Tibial nerve (tissue), 4 donors: ENCODE measurements around the gene ZNF688. TPM values are rescaled to one million over a fixed set of nuclear protein-coding genes. Genes with fewer than 3 reads are reported as not detected.

Experiments used
- DNase-seq, 2 donors: peaks; one replicate each; pipeline ENCODE4 v3.0.0-alpha.2; 2019; ENCODE audit warnings: low spot score in 2 of 2
- H3K27ac ChIP-seq, 4 donors: fragments of 200-600 bp; sonication (generic) in 3 of 4; one replicate each; pipeline ENCODE4 v1.5.1; 2017 to 2019; ENCODE audit warnings: mild to moderate bottlenecking in 1 of 4
- H3K27me3 ChIP-seq, 2 donors: fragments of 200-600 bp; sonication (generic) in 1 of 2; one replicate each; pipeline versions ENCODE4 v1.5.1 to v1.6.0; 2017 to 2019
- H3K36me3 ChIP-seq, 3 donors: fragments of 200-600 bp; sonication (generic); one replicate each; pipeline ENCODE4 v1.5.1; 2018 to 2019
- H3K4me1 ChIP-seq, 4 donors: fragments of 200-600 bp; sonication (generic) in 3 of 4; one replicate each; pipeline ENCODE4 v1.5.1; 2017 to 2019
- H3K4me3 ChIP-seq, 4 donors: fragments of 200-600 bp; sonication (generic) in 3 of 4; one replicate each; pipeline ENCODE4 v1.5.1; 2017 to 2019; ENCODE audit warnings: mild to moderate bottlenecking in 1 of 4, moderate library complexity in 1 of 4
- H3K9me3 ChIP-seq, 4 donors: fragments of 200-600 bp; sonication (generic) in 3 of 4; one replicate each; pipeline ENCODE4 v1.5.1; 2017 to 2019
- EP300 ChIP-seq, 2 donors: sonication (generic); formaldehyde crosslinking; IDR thresholded peaks; one replicate each; pipeline ENCODE4 v1.6.1; 2017; ENCODE audit warnings: antibody characterized with exemption in 2 of 2, mild to moderate bottlenecking in 1 of 2
- POLR2A ChIP-seq, 2 donors: fragments of 450-650 bp; IDR thresholded peaks; one replicate each; pipeline ENCODE4 v1.6.1; 2017; ENCODE audit warnings: antibody characterized with exemption in 2 of 2, mild to moderate bottlenecking in 2 of 2, moderate library complexity in 2 of 2
- WGBS, 2 donors: methylation state at CpG; one replicate each; pipeline ENCODE4 v1.1.5; 2018; 5-methylcytosine and 5-hydroxymethylcytosine counted together
- total RNA-seq, 4 donors: library from RNA; depleted of rRNA; stranded (reverse); fragments of >200 nt; gene quantifications; one replicate each; pipeline ENCODE4 v1.1.0, GENCODE V29; 2016
- TF ChIP-seq, protein P1 (sequence below), 5 experiments: fragments of 200-600 bp in 3 of 5; fragments of 450-650 bp in 2 of 5; sonication (generic) in 3 of 5; IDR thresholded peaks; one replicate each; pipeline ENCODE4 v1.5.1; 2016 to 2019; ENCODE audit warnings: antibody characterized with exemption in 5 of 5, mild to moderate bottlenecking in 3 of 5, moderate library complexity in 2 of 5

Gene ZNF688
- total RNA-seq, 4 donors from 2014 or later = 15.7 to 28.6 (median 22.9) TPM

DNA sequence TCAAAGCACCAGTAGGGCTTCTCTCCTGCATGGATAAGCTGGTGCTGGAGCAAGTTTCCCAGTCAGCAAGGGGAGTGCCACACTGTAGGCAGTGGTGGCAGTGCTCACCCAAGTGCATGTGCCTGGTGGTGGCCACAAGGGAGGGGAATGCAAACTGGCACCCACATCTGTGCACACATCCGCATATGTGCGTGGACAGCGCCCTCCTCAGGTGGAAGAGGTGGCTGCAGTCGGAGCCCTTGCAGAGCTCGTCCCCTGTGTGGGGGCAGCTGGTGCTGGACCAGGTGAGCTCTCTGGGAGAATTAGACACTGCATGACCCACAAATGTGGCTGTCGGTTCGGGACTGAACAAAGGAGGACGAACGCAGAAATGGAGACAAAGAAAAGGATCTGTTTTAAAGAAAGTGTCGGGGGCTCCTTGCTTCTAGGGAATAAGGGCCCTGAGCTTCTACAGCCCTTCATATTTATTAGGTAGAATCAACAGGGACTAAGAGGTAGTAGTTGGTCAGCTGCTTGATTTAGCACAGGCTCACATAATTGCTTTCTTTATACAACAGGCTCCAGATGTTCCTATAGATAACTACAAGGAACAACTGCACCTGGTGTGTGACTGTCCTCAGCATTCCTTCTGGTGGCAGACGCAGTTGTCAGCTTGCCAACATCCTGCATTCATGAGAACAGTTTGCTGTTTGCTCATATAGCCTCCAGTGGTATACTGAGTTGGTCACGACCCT is 44.0 kb upstream of the ZNF688 start:
- Histone ChIP-seq H3K4me1 (peaks cover 0 to 6% (median 0%) of the 10 kb centered on the region in 4 donors), H3K9me3 (no peaks in the 10 kb centered on the region), H3K27me3 (no peaks in the 10 kb centered on the region), H3K36me3 (no peaks in the 10 kb centered on the region), H3K27ac (no peak overlapping the region), H3K4me3 (no peak overlapping the region)
- WGBS, 2 donors = 34 to 51% methylated on average over 12 of the region's 12 CpGs
- TF ChIP-seq, protein P1, sequence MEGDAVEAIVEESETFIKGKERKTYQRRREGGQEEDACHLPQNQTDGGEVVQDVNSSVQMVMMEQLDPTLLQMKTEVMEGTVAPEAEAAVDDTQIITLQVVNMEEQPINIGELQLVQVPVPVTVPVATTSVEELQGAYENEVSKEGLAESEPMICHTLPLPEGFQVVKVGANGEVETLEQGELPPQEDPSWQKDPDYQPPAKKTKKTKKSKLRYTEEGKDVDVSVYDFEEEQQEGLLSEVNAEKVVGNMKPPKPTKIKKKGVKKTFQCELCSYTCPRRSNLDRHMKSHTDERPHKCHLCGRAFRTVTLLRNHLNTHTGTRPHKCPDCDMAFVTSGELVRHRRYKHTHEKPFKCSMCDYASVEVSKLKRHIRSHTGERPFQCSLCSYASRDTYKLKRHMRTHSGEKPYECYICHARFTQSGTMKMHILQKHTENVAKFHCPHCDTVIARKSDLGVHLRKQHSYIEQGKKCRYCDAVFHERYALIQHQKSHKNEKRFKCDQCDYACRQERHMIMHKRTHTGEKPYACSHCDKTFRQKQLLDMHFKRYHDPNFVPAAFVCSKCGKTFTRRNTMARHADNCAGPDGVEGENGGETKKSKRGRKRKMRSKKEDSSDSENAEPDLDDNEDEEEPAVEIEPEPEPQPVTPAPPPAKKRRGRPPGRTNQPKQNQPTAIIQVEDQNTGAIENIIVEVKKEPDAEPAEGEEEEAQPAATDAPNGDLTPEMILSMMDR (IDR thresholded peaks at IDR 0.05) = peak in 3 of 5 experiments; percentile 10 to 37 (median 34)
- TF ChIP-seq EP300 (IDR thresholded peaks at IDR 0.05) = no peak
- TF ChIP-seq POLR2A (IDR thresholded peaks at IDR 0.05) = no peak
- DNase-seq = peak in 1 of 2 donors; percentile 28

DNA sequence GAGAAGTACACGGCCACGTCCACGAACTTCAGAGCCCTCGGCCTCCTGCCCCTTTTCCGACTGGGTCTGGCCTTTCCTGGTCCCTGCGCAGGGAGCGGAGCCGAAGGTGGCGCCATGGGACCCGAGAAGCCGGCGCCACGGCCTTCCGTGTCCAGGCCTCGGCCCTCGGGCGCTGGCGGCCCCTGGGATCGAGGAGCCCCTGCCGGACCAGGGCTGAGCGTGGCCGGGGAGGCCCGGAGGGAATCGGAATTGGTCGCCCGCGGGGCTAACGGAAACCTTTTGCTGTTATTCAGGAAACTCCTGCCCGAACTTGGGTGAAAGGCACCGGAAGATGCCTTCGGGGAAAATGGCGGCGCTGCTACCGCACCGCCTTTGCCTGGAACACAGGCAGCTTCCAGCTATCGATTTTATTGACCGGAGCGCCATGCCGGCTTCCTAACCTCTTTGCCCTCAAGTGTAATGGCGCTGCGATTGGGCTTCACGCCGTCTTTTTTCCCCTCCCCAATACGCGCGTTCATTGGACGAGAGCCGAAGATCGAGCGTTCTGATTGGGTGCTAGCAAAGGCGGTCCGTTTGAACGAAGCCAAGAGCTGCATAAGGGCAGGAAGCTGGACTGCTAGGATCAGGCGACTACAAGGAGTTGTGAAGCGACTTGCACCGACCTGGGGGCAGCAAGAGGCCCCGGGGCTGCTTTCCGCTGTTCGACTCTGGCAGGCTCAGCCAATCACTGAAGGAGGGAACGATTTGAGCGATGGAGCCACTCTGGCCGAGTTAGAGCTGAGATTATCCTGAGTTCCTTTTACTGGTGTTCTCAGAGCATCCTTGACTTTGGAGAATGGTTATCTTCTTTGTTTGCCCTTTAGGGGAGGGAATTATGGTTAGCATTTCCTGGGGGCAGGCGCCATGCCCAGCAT is 38.7 kb upstream of the ZNF688 start, which contains the start of gene ZNF689:
Gene ZNF689 (minus strand): TSS at position 464 of the 914 bp plus-strand sequence. CDS start 348 bp downstream, at position 116.
- WGBS, 2 donors = 0 to 2% methylated on average over 40 to 49 of the region's 63 CpGs
- Histone ChIP-seq H3K27ac (peak within 1 kb of the TSS; percentile 65 to 93 (median 90)), H3K27me3 (no peaks in the 10 kb centered on the region), H3K9me3 (no peaks in the 10 kb centered on the region), H3K4me3 (peak within 1 kb of the TSS; percentile 78 to 85 (median 85)), H3K36me3 (peaks cover 0 to 33% (median 0%) of the 10 kb centered on the region in 3 donors), H3K4me1 (peaks cover 0 to 21% (median 4%) of the 10 kb centered on the region in 4 donors)
- TF ChIP-seq EP300 (IDR thresholded peaks at IDR 0.05) (peak in 1 of 2 donors; percentile 82), POLR2A (IDR thresholded peaks at IDR 0.05) (peak in 1 of 2 donors; percentile 34)
- TF ChIP-seq, protein P1 (IDR thresholded peaks at IDR 0.05) = peak in 1 of 5 experiments; percentile 46
- peak; percentile 92 to 99 for DNase-seq

DNA sequence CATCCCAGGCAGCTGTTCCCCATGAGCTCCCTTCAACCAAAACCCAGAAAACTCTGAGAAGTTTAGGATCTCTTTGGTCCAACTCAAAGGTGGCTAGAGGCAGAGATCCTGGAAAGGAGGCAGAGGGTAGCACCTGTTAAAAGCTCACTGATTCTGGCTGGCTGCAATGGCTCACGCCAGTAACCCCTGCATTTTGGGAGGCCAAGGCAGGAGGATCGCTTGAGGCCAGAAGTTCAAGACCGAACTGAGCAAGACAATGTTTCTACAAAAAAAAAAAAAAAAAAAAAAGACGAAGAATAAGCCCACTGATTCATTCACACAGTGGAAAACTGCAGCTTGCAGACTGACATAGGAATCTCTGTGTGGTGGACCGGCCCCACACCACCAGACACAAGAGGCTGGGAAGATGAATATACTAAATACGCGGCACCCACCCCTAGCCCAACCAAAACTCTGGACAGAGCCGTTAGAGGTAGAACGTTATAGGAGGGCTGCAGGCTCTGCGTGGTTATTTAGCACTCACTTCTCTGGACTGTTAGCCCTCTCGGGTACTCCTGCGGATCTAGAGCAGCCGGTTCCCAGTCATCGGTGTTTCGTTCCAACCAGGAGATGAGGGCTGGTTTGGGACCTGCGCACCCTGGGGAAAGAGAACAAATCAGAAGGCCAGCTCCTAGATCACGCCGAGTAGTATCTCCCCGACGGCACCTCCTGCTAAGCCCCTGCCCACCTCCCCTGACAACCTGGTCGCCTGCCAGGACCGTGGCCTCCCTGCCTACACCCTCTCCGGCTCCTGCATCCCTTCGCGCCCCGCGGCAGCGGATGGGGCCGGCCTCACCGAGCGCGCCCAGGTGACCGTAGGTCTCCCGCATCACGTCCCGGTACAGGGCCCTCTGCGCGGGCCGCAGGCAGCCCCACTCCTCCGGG is 37.8 kb upstream of the ZNF688 start:
- DNase-seq = peak in 1 of 2 donors; percentile 14
- H3K36me3 ChIP-seq = peaks cover 0 to 42% (median 8%) of the 10 kb centered on the region in 3 donors
- TF ChIP-seq, protein P1 (IDR thresholded peaks at IDR 0.05) = no peak
- TF ChIP-seq POLR2A (IDR thresholded peaks at IDR 0.05) = no peak
- no peaks in the 10 kb centered on the region for H3K9me3 ChIP-seq
- WGBS, 2 donors = 9 to 11% methylated on average over 25 to 30 of the region's 40 CpGs
- H3K4me1 ChIP-seq = peaks cover 0 to 21% (median 4%) of the 10 kb centered on the region in 4 donors
- H3K27me3 ChIP-seq = no peaks in the 10 kb centered on the region
- H3K4me3 ChIP-seq = peak overlapping the region; percentile 78 to 85 (median 85)
- peak overlapping the region; percentile 65 to 93 (median 90) for H3K27ac ChIP-seq

DNA sequence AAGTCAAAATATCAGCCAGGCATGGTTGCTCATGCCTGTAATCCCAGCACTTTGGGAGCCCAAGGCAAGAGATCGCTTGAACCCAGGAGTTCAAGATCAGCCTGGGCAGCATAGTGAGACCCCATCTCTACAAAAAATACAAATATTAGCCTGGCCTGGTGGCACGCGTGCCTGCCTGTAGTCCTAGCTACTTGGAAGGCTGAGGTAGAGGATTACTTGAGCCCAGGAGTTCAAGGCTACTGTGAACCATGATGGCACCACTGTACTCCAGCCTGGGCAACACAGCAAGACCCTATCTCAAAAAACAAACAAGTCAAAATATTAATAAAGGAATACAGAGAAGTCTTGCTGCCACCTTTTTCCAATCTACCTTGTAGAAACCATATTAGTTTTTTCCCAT is 34.5 kb upstream of the ZNF688 start:
- DNase-seq = no peak
- Histone ChIP-seq H3K9me3 (no peaks in the 10 kb centered on the region), H3K4me3 (no peak overlapping the region), H3K27ac (no peak overlapping the region), H3K27me3 (no peaks in the 10 kb centered on the region), H3K36me3 (peaks cover 0 to 67% (median 13%) of the 10 kb centered on the region in 3 donors), H3K4me1 (peaks cover 0 to 24% (median 4%) of the 10 kb centered on the region in 4 donors)
- TF ChIP-seq POLR2A (IDR thresholded peaks at IDR 0.05) (no peak), EP300 (IDR thresholded peaks at IDR 0.05) (no peak)
- TF ChIP-seq, protein P1 (IDR thresholded peaks at IDR 0.05) = no peak
- 94 to 97% methylated on average over 3 of the region's 3 CpGs for WGBS, 2 donors
